Lung (tissue), 12 donors: Measurements from ENCODE around the gene STAC2. TPM values are rescaled to one million over a fixed set of nuclear protein-coding genes. Genes with fewer than 3 reads are reported as not detected.

Experiments
- ATAC-seq: fragments of 200-7000 bp; cut with Tn5 transposase; one replicate; pipeline ENCODE4 v1.9.1; 2020; ENCODE audit warnings: moderate number of reproducible peaks; ENCODE audit not compliant: insufficient read depth, low FRiP score
- DNase-seq, 3 donors: peaks; one replicate each; pipeline ENCODE4 v3.0.0-alpha.2; 2013 to 2017
- H3K27ac ChIP-seq, 2 donors: one replicate each; pipeline ENCODE4 v1.5.1; 2013; ENCODE audit warnings: mild to moderate bottlenecking in 2 of 2, moderate library complexity in 2 of 2, control low read depth in 1 of 2, inconsistent platforms in 1 of 2, low read depth in 1 of 2, low read length in 1 of 2
- H3K27me3 ChIP-seq, 3 donors: one replicate each; pipeline ENCODE4 v1.5.1; 2013; ENCODE audit warnings: low read length in 2 of 3; ENCODE audit not compliant: control insufficient read depth in 3 of 3, insufficient read depth in 3 of 3
- H3K36me3 ChIP-seq, 4 donors: one replicate each; pipeline ENCODE4 v1.5.1; 2013; ENCODE audit warnings: low read length in 4 of 4, mild to moderate bottlenecking in 1 of 4, moderate library complexity in 1 of 4; ENCODE audit not compliant: control insufficient read depth in 4 of 4, insufficient read depth in 4 of 4
- H3K4me1 ChIP-seq, 5 donors: one replicate each; pipeline ENCODE4 v1.5.1; 2013; ENCODE audit warnings: low read length in 5 of 5, mild to moderate bottlenecking in 2 of 5, moderate library complexity in 1 of 5; ENCODE audit not compliant: control insufficient read depth in 5 of 5, insufficient read depth in 5 of 5
- H3K4me3 ChIP-seq: one replicate; pipeline ENCODE4 v1.5.1; 2013; ENCODE audit warnings: mild to moderate bottlenecking, control low read depth, moderate library complexity
- H3K9ac ChIP-seq, 2 donors: one replicate each; pipeline ENCODE4 v1.5.1; 2013; ENCODE audit warnings: low read length in 2 of 2, control low read depth in 1 of 2; ENCODE audit not compliant: insufficient read depth in 1 of 2
- H3K9me3 ChIP-seq, 4 donors: one replicate each; pipeline ENCODE4 v1.5.1; 2013; ENCODE audit warnings: low read length in 3 of 4, mild to moderate bottlenecking in 1 of 4, moderate library complexity in 1 of 4; ENCODE audit not compliant: control insufficient read depth in 4 of 4, insufficient read depth in 3 of 4
- WGBS, 2 donors: extraction: QIAGEN DNeasy Blood & Tissue Kit; methylation state at CpG; one replicate each; pipeline ENCODE4 v1.1.7; 2013; 5-methylcytosine and 5-hydroxymethylcytosine counted together
- polyA plus RNA-seq, 2 donors: library from polyadenylated mRNA; stranded (reverse); fragments of 200-250 nt; gene quantifications; one replicate each; pipeline ENCODE4 v1.2.1, GENCODE V29; 2013
- total RNA-seq, 2 donors: library from RNA; depleted of rRNA in 1 of 2; stranded (reverse); fragments of >200 nt in 1 of 2; gene quantifications; one replicate each; pipeline ENCODE4 v1.2.1, GENCODE V29; 2014 to 2021
- TF ChIP-seq, protein P1 (sequence below): IDR thresholded peaks from 2 replicates; pipeline ENCODE4 v1.5.1; 2012; ENCODE audit warnings: mild to moderate bottlenecking; ENCODE audit errors: control extremely low read depth, extremely low read depth
- donor health status: control.
- donor health status: control.
- donor health status: Bipolar disorder and iron deficiency.
- donor health status: healthy.
- donor health status: DM: yes; HTN: yes; CAD: no.

Gene STAC2
- total and polyA plus RNA-seq, 4 donors = 0.26 to 1.7 (median 0.42) TPM; not detected in 1

DNA sequence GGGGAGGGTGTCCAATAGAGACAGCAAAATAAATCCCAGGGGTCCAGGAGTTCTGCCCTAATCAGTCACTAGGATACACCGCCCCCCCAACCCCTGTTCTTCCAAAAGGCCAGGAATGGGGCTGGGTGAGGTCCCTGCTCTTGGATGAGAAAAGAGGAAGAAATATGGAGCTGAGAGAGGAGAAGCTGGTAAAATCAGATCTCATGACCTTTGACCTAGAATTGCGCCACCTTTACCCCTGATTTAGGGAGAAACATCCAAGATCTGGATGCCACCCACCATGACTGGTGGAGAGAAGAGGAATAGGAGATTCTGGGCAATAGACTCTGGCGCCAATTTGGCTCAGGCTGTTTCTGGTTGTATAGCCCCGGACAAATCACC lies 27.6 kb downstream of the STAC2 start:
- no peak overlapping the region for H3K9ac ChIP-seq
- peak overlapping the region in 1 of 2 donors; percentile 80 for H3K27ac ChIP-seq
- TF ChIP-seq, protein P1, sequence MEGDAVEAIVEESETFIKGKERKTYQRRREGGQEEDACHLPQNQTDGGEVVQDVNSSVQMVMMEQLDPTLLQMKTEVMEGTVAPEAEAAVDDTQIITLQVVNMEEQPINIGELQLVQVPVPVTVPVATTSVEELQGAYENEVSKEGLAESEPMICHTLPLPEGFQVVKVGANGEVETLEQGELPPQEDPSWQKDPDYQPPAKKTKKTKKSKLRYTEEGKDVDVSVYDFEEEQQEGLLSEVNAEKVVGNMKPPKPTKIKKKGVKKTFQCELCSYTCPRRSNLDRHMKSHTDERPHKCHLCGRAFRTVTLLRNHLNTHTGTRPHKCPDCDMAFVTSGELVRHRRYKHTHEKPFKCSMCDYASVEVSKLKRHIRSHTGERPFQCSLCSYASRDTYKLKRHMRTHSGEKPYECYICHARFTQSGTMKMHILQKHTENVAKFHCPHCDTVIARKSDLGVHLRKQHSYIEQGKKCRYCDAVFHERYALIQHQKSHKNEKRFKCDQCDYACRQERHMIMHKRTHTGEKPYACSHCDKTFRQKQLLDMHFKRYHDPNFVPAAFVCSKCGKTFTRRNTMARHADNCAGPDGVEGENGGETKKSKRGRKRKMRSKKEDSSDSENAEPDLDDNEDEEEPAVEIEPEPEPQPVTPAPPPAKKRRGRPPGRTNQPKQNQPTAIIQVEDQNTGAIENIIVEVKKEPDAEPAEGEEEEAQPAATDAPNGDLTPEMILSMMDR = no peak
- H3K9me3 ChIP-seq = no peaks in the 10 kb centered on the region
- 70 to 82% methylated on average over 4 of the region's 4 CpGs for WGBS, 2 donors
- DNase-seq = no peak
- H3K4me1 ChIP-seq = peaks cover 3 to 52% (median 9%) of the 10 kb centered on the region in 5 donors
- no peak overlapping the region for H3K4me3 ChIP-seq
- no peaks in the 10 kb centered on the region for H3K27me3 ChIP-seq
- ATAC-seq = no peak
- peaks cover 10 to 19% (median 17%) of the 10 kb centered on the region in 4 donors for H3K36me3 ChIP-seq

DNA sequence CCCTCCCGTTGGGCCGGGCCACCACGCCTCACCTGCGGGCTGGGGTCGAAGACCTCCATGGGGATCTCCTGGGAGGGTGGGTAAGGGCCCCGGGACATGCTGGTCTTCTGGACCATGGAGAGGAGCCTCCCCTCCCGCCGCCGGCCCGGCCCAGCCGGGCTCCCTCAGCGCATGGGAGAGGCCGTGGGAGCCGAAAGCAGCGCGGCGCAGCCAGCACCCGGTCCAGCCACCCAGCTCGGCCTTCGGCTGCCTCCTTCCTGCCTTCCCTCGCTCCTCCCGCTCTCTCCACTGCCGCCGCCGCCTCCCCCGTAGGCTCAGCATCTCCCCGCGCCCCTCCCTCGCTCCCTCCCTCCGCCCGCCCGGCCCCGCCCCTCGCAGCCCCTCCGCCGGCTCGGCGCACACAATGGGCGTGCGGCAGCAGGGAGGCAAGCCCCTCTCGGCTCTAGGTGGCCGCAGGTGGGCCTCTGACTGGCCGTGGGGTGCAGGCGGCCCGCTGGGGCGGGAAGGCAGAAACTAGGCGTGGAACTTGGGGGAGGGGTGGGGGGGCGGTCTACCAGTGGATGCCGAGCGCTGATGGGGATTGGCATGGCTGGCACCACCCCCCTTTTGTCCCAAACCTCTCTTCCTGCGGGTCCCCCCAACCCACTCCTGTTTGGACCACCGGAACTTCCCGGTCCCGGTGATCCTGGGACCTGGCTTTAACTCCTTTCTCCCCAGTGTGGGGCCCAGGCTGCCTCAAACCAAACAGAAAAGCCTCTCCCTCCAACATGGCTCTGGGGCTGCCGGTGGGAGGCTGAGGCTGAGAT lies 28.2 kb downstream of the STAC2 start, which contains the start of gene CACNB1:
CACNB1 (minus strand) TSS at position 290 of the 806 bp plus-strand sequence; CDS start at position 116, 174 bp downstream.
- TF ChIP-seq, protein P1 = no peak
- WGBS, 2 donors = 1% methylated on average over 43 to 55 of the region's 55 CpGs
- H3K4me1 ChIP-seq = peaks cover 3 to 52% (median 9%) of the 10 kb centered on the region in 5 donors
- no peak within 1 kb of the TSS for H3K9ac ChIP-seq
- H3K36me3 ChIP-seq = peaks cover 6 to 18% (median 15%) of the 10 kb centered on the region in 4 donors
- H3K27me3 ChIP-seq = no peaks in the 10 kb centered on the region
- H3K27ac ChIP-seq = peak within 1 kb of the TSS; percentile 27 to 80
- peak; percentile 87 to 90 (median 90) for DNase-seq
- H3K4me3 ChIP-seq = peak within 1 kb of the TSS; percentile 75
- H3K9me3 ChIP-seq = no peaks in the 10 kb centered on the region
- ATAC-seq = peak; percentile 58

DNA sequence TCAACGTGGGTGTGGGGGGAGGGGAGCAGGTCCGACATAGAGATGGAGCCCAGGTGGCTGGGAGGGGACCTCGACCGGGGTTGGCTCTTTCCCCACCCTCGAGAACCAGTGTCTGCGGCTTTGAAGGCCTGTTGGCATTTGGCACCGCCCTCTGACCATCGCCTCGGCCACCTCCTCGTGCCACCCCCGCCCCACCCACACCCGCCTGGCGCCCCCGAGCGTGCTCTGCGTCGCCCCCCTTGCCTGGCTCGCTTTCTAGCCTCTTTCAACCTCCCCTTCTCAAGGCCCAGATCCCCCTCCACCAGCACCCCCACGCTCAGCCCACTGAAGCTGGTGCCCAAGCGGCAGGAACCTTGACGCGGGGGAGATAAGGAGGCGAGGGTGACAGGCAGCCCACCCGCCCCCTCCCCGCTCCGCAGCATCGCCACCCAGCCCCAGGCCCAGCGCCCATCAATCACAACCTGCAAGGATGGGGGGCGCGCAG lies 28.9 kb downstream of the STAC2 start:
- no peaks in the 10 kb centered on the region for H3K27me3 ChIP-seq
- H3K36me3 ChIP-seq = peaks cover 1 to 19% (median 12%) of the 10 kb centered on the region in 4 donors
- WGBS, 2 donors = 1 to 2% methylated on average over 23 to 30 of the region's 30 CpGs
- H3K27ac ChIP-seq = peak overlapping the region in 1 of 2 donors; percentile 80
- H3K9me3 ChIP-seq = no peaks in the 10 kb centered on the region
- H3K4me1 ChIP-seq = peaks cover 3 to 49% (median 9%) of the 10 kb centered on the region in 5 donors
- TF ChIP-seq, protein P1 = no peak
- ATAC-seq (peak; percentile 30), DNase-seq (no peak)
- no peak overlapping the region for H3K9ac ChIP-seq
- peak overlapping the region; percentile 75 for H3K4me3 ChIP-seq
